Left hindlimb (tissue), 1 donor: Measurements from ENCODE around the gene CHRD.
"Not testable (repeated sequence)": the region's sequence is repeated elsewhere in the genome, so short reads cannot be mapped to it uniquely, and the experiment has no call there.

Experiments used
- DNase-seq: peaks from one replicate; pipeline ENCODE4 v3.0.0-alpha.2; 2018

CHRD gene

DNA sequence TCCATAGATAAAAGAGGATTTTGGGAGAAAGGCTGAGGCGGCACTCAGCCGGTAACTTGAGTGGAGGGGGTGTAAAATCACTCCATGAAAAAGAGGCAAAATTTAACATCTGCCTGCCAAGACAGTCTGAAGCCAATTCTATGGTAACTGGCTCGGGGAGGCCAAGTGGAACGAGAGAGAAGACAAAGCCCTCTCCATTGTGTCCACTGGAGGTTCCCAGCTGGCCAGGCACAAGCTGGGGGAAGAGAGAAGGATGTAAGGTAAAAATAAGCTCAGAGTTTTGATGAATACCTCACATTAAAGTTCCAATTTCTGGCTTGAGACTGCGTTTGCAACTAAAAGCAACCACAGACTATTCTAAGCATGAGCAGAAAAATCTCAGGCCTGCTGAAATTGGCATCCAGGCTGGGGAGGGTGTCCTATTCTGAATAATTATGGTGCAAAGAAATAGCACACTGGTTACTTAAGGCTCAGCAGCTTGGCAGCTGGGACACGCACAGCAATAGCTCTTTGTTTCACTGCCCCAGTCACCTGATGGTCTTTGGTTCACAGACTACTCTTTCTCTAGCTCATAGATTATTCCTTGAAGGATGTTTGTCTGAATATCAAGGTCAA, 48.8 kb downstream of the CHRD start:
- DNase-seq: no peak

DNA sequence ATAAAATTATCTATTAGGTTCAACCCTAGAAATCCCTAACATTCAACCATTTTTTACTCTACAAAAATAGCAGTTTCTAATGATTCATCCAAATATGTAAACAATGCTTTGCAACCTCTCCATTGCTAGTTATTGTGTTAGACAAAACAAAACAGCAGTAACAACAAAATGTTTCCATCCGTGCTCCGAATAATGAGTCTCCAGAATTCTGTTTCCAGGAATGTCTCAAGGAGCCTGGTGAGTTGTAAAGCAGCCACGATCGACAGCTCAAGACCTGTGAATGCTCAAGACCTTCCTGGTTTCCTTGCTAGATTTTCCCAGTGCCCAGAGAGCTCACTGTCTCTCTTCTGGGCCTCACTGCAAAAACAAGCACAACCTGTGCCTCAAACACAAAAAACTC, 49.9 kb downstream of the CHRD start:
- no peak for DNase-seq

DNA sequence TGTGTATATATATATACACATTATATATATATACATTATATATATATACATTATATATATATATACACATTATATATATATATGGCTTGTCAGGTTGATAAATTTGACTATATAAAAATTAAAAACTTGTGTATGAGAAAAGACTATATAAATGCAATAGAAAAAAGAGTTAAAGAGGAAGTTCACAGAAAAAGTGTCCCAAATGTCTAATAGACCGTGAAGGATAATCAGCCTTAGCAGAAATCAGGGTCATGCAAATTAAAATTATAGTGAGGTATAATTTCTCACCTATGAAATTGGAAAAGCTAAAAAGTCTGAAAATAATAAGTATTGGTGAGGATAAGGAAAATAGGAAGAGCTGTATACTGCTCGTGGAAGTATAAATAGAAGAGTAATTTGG, 51.1 kb downstream of the CHRD start:
- DNase-seq: no peak

DNA sequence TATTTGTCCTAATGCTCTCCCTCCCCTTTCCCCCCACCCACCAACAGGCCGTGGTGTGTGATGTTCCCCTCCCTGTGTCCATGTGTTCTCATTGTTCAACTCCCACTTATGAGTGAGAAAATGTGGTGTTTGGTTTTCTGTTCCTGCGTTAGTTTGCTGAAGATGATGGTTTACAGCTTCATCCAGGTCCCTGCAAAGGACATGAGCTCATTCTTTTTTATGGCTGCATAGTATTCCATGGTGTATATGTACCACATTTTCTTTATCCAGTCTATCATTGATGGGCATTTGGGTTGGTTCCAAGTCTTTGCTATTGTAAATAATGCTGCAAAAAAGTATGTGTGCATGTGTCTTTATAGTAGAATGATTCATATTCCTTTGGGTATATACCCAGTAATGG, 53.3 kb downstream of the CHRD start:
- not testable (repeated sequence) for DNase-seq

DNA sequence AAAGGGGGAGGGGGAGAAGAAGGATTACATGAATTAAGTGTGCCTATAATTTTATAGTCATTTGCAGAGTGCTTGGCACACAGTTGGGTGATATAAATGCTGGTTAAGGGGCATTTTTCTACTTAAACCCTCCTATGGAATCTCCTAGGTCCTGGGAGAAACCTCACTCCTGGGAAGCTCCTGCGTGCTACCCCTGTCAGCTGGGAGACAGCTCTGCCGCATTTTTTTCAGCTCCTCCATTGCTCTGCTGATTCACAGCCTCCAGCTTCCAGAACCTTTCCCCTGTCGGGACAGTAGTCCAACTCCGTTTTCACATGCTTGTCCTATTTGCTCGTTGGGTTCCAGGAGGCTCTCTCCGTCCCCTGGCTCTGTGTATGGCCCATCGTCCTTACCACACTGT, 59.2 kb downstream of the CHRD start:
- DNase-seq: no peak
